Dermis blood vessel endothelial cell (primary cell): ENCODE results near the gene ZNF121. TPM values are rescaled to one million over a fixed set of nuclear protein-coding genes. Genes with fewer than 3 reads are reported as not detected.
A peak's percentile ranks its signal among the peaks of the same experiment; 100 is the strongest.
"Not testable (repeated sequence)": the region's sequence is repeated elsewhere in the genome, so short reads cannot be mapped to it uniquely, and the experiment has no call there.

Experiments
- DNase-seq: peaks from one replicate; pipeline ENCODE4 v3.0.0; 2010
- total RNA-seq: library from RNA; depleted of rRNA; stranded (reverse); fragments of >200 nt; gene quantifications from 2 replicates; pipeline ENCODE4 v1.2.3, GENCODE V29; 2014

ZNF121 gene
- 36.7 and 38.8 TPM in 2 replicates for total RNA-seq

- DNase-seq = peak; percentile 84
Observed at GRCh38 chr19:9584073-9584833, at the start of gene ZNF121. ZNF121 (minus strand) TSS chr19:9584504; CDS start chr19:9568097, 16,407 bp downstream.

- DNase-seq = no peak
Observed at GRCh38 chr19:9627856-9628255, 43.6 kb upstream of the ZNF121 start.

- peak; percentile 23 for DNase-seq
Observed at GRCh38 chr19:9622531-9622930, 38.2 kb upstream of the ZNF121 start.

DNA sequence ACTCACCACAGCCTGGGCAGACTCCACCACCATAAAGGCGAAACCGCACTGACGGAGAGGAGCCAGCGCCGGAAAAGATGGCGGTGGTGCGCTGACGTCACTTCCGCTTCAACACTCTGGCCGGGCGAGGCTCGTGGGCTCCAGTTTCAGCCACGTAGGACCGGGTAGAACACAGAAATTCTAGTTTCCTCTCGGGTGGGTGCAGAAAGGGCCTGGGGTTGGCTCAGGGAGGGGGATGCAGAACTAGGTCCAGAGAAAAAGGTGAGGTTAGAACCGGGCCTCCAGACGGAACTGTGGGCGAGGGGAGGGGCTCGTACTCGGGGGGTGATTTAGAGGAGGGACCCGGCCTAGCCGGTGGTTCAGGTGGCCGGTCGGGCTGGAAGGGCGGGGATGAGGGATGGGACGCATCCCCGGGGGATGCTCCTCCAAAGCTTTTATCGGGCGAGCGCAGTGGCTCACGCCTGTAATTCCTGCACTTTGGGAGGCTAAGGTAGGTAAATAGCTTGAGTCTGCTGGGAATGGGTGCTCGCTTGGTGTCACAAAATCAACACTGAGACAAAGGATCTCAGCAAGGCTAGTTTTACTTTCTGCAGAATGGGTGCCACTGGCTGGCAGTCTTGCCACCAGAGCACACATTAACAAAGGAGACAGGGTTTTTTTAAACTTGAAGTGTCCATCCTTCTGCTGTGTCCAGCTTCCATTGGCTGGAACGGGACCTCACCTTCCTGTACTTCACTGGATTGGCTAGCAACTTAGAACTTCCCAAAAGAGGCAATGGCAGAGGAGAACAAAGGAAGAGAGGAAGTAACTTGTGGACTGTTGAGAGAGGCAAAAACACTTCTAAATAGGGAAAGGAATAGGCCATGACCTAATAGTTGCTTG, 37.1 kb upstream of the ZNF121 start, which contains the start of gene ZNF561:
ZNF561 (minus strand) TSS at position 77 of the 882 bp plus-strand sequence. CDS start 1,776 bp downstream, outside the sequence.
- peak; percentile 94 for DNase-seq

DNA sequence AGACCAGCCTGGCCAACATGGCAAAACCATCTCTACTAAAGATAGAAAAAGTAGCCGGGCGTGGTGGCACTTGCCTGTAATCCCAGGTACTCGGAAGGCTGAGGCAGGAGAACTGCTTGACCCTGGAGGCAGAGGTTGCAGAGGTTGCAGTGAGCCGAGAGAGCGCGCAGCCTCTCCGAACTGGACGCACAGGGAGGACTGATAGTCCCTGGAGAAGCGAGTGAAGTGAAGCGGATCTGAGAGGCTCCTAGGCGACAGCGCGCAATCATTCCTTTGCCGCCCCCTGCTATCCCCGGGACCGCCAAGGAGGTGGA, 36.5 kb upstream of the ZNF121 start:
- no peak for DNase-seq

GRCh38 chr19:9615844-9616243, 31.5 kb upstream of the ZNF121 start:
- DNase-seq = no peak

- no peak for DNase-seq
Observed at GRCh38 chr19:9610484-9611113, 26.3 kb upstream of the ZNF121 start.

GRCh38 chr19:9608912-9609311, 24.6 kb upstream of the ZNF121 start:
- DNase-seq = no peak

DNA sequence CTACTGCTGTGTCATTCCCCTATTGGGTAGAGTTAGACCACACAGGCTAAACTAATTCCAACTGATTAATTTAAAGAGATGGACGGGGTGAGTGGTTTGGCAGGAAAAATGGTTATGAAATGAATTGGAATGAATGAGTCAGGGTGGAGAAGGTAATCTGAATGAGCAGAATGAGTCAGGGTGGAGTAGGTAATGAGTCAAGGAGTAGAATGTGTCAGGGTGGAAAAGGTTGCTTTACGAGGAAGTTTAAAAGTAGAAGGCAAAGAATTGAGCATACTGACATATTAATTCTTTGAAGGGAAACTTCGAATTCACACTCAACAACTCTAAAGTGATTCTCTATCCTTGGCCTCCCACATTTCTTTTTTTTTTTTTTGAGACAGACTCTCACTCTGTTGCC, 12.7 kb upstream of the ZNF121 start:
- DNase-seq = no peak

DNA sequence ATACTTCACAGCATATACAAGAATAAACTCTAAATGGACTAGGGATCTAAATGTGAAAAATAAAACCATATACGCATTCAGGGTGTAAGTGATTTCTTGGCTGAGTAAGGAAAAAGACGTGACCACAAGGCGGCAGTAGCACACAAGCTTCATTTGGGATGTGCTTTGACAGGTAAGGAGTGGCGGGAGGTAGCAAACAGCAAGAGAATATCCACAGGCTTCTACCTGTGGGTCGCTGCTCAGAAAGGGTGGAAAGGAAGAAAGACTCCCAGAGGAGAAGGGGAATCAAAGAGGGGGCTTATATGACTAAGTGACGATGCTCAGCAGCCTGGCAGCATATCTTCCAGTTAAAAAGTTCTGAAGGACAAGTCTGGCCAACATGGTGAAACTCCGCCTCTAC, 2.5 kb upstream of the ZNF121 start:
- DNase-seq = peak; percentile 86

- not testable (repeated sequence) for DNase-seq
Observed at GRCh38 chr19:9582081-9582725, 2.1 kb downstream of the ZNF121 start.

DNA sequence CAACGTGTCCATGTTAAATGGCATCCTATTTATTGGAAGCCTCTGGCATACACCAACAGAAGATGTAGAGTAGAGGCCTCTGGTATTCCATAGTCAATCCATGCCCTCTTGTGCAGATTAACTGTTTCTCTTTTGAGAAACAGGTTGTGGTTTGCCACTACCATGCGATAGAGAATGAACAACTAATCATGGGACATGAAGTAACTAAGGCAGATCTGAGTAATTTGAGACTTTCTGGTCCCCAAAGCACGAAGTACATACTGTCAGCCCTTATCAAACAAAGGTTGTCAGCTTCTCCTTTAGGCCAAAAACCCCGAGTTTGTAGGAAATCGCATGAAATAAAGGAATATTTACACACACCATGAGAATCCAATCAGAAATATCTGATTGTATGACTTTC, 3.6 kb downstream of the ZNF121 start:
- no peak for DNase-seq

DNA sequence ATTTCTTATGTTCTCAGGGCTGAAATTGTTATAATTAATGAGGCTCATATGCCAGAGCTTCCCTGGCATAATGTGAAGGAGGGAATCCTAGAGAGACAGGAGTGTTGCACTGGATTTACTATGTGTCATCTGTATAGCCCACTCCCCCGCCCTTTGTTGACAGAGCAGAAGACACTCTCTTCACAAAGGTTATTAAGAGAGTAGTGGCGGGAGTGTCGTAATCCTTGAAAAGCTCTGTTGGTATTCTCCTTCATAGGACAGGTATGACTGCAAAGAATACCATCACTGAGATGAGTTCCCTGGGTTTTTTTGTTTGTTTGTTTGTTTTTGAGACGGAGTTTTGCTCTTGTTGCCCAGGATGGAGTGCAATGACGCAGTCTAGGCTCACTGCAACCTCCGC, 14.0 kb downstream of the ZNF121 start:
- DNase-seq = no peak

DNA sequence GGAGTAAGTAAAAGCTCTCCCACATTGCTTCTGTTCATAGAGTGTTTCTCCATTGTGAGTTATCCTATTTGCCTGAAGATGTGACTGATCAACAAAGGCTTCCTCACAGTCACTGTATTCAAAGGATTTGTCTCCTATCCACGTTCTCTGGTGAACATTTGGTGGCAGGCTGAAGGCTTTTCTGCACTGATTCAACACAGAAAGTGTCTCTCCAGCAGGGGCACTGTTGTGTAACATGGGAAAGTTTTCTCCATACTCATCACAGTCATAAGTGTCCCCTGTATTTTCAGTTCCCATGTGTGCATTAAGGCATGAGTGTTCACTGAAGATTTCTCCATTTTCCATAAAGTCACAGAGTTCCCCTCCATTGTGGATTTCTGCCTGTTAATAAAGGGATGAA, 17.6 kb downstream of the ZNF121 start:
- DNase-seq = no peak

DNA sequence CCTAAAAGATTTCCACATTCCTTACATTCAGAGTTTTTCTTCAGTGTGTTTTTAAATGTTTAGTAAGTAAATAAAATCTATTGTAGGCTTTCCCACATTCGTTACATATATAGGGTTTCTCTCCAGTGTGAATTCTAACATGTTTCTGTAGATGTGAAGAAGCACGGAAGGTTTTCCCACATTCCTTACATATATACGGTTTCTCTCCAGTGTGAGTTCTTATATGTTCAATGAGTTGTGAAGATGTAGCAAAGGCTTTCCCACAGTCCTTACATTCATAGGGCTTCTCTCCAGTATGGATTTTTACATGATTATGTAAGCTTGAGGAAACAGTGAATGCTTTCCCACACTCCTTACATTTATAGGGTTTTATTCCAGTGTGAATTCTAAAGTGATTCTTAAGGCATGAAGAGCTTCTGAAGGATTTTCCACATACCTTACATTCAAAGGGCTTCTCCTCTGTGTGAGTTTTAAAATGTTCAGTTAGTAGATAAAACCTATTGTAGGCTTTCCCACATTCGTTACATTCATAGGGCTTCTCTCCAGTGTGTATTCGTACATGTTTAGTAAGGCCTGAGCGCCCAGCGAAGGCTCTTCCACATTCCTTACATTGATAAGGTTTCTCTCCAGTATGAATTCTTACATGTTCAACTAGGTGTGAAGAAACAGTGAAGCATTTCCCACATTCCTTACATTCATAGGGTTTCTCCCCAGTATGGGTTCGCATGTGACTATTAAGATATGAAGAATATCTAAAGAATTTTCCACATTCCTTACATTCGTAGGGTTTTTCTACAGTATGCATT, 18.2 kb downstream of the ZNF121 start:
- DNase-seq = peak; percentile 14

DNA sequence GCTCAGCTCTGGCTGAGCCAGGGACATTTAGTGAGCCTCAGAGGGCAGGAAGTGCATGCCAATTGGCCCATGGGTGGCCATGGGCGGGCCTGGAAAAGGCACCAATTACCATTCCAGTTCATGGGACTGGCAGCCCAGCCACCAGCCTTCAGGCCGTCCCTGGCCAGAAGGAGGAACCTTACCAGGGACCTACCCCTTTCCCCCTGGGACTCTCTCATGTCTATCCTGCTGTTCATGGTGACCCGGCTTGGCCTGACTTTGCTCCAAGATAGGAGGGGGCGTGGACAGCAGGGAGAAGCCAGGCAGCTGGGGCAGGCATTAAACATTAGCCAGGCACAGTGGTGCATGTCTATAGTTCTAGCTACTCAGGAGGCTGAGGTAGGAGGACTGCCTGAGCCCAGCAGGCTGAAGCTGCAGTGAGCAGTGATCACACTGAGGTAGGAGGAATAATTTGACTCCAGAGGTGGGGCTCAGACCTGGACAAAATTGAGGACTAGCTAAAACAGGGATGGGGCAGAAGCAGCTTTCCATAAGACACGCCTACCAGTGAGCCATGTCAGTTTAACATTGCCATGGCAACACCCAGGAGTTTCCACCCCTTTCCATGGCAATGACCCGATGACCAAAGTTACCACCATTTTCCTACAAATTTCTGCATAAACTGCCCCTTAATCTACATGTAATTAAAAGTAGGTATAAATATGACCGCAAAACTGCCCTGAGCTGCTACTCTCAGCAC, 31.6 kb downstream of the ZNF121 start:
- DNase-seq = no peak

GRCh38 chr19:9547870-9548269, 36.4 kb downstream of the ZNF121 start:
- DNase-seq = no peak

GRCh38 chr19:9541281-9541680, 43.0 kb downstream of the ZNF121 start:
- DNase-seq = not testable (repeated sequence)

DNA sequence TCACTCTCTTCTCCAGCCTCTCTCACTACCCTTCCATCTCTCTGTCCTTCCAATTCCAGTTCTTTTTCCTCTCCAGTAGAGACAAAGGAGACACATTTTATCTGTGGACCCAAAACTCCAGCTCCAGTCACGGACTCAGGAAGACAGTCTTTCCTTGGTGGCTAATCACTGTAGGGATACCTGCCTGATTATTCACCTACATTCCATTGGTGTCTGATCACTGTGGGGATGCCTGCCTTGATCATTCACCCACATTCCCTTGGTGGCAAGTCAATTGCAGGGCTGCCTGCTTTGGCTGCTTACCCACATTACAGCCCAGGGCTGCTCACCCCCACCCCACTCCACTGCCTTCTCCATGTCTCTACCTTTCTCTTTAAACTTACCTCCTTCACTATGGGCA, 44.4 kb downstream of the ZNF121 start:
- DNase-seq = not testable (repeated sequence)

- DNase-seq = not testable (repeated sequence)
Observed at GRCh38 chr19:9539201-9539600, 45.1 kb downstream of the ZNF121 start.
